HG03520 (cell line): ENCODE measurements around the gene TFDP2.
"Not testable (repeated sequence)": the region's sequence is repeated elsewhere in the genome, so short reads cannot be mapped to it uniquely, and the experiment has no call there.

Source experiments
- ATAC-seq: cut with Tn5 transposase; IDR thresholded peaks from one replicate; pipeline ENCODE4 v1.9.1; 2021; ENCODE audit warnings: mild to moderate bottlenecking, moderate library complexity; ENCODE audit not compliant: unreplicated experiment

The TFDP2 gene

DNA sequence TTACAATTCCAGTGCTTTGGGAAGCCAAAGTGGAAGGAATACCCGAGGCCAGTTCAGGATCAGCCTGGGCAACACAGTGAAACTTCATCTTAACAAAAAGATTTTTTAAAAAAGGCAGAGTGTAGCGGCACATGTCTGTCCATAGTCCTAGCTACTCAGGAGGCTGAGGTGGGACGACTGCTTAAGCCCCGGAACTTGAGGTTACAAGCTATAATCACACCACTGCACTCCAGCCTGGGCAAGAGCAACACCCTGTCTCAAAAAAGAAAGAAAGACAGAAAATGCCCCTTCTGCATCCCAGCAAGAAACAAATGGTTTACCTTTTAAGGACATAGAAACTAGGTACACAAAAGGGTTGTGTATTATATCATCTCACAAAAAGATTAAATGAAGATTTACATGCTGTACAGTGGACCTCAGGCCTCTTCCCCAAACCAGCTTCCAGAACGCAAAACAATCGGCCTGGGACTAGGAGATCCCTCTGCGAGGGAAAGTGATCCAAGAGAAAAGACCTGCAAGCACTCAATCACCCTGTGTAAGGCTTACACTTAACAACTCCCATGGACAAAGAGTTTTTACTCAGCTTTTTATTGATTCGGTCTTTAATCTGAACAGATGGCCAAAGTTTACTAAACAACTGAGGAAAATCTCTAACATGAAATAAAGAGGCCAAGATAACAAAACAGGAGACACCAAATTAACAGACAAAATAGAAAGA, 21.2 kb downstream of the TFDP2 start:
- ATAC-seq, result no peak

- no peak for ATAC-seq
Observed at GRCh38 chr3:142124243-142124642, 25.1 kb downstream of the TFDP2 start.

GRCh38 chr3:142120707-142121106, 28.6 kb downstream of the TFDP2 start:
- no peak for ATAC-seq

DNA sequence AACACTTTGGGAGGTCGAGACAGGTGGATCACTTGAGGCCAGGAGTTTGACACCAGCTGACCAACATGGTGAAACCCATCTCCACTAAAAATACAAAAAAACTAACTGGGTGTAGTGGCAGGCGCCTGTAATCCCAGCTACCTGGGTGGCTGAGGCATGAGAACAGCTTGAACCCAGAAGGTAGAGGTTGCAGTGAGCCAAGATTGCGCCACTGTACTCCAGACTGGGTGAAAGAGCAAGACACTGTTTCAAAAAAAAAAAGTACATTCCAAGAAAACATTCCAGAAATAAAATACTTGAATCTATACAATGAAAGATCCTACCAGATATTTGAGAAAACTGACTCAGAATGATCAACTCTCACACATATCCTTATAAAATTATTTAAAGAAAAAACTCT, 30.4 kb downstream of the TFDP2 start:
- no peak for ATAC-seq

GRCh38 chr3:142117056-142117851, 32.1 kb downstream of the TFDP2 start:
- no peak for ATAC-seq

DNA sequence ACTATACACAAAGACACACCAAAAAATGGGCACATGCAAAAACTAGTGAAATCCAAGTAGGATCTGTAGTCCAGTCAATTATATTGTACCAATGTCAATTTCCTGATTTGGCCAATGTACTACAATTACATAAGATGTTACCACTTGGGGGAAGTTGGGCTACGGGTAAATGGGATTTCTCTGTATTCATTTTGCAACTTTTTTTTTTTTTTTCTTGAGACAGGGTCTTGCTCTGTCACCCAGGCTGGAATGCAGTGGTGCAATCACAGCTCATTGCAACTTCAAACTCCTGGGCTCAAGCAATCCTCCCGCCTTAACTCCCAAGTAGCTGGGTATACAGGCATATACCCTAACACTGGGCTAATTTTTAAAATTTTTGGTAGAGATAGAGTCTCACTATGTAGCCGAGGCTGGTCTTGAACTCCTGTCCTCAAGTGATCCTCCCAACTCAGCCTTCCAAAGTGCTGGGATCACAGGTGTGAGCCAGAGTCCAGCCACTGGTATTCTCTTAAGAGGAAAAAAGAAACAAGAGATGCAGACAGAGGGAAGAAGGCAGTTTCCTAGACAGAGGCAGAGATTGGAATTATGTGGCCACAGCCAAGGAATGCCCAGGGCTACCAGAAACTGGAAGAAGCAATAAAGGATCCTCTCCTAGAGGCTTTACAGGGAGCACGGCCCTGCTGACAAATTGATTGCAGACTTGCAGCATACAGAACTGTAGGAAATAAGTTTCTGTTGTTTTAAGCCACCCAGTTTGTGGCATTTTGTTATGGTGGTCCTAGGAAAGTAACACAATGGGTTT, 33.3 kb downstream of the TFDP2 start:
- no peak for ATAC-seq

GRCh38 chr3:142112601-142113000, 36.7 kb downstream of the TFDP2 start:
- ATAC-seq, result no peak

DNA sequence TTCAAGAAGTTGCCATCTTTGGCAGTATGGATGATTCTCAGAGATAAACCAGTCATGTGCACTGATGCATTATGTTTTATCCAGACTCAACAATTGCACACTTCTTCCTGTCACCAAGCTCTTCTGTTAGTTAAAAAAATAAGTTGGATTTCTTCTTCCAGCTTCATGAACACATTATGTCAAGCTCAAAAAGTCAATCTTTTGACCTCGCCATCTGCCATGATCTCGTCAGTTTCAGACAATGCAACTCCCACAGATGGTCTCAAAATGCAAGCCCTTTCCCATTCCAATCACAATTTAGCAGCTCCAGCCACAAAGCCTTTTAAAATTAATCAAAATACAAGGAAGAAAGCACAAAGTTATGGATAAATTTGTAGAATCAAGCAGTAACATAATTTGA, 42.8 kb downstream of the TFDP2 start:
- ATAC-seq, result no peak

GRCh38 chr3:142105991-142106390, 43.4 kb downstream of the TFDP2 start:
- ATAC-seq, result no peak

- ATAC-seq, result no peak
Observed at GRCh38 chr3:142104763-142105162, 44.6 kb downstream of the TFDP2 start.

- ATAC-seq, result no peak
Observed at GRCh38 chr3:142098964-142099363, 50.4 kb downstream of the TFDP2 start.

DNA sequence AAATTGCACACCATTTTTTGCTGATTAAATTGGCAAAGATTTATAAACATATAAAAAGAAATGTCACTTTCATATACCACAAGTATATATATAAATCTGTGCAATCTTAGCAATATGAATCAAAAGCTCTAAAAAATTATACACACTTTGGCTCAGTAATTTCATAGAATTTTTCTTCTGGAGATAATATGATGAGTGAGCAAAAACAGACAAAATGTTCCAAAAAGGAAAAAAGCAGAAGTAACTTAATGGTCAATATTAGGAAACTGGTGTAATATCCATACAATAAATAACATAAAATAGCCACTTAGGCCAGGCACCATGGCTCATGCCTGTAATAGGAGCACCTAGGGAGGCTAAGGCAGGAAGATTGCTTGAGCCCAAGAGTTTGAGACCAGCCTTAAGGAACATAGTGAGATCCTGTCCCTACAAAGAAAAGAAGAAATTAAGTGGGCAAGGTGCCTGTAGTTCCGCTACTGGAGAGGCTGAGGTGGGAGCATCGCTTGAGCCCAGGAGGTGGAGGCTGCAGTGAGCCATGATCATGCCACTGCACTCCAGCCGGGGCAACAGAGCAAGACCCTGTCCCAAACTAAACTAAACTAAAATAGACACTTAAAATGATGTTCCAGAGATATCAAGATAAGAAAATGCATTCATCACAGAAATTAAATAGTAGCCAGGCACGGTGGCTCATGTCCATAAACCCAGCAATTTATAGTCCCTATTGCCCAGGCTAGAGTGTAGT, 52.1 kb downstream of the TFDP2 start:
- ATAC-seq, result no peak

GRCh38 chr3:142095841-142096240, 53.5 kb downstream of the TFDP2 start:
- ATAC-seq, result no peak

DNA sequence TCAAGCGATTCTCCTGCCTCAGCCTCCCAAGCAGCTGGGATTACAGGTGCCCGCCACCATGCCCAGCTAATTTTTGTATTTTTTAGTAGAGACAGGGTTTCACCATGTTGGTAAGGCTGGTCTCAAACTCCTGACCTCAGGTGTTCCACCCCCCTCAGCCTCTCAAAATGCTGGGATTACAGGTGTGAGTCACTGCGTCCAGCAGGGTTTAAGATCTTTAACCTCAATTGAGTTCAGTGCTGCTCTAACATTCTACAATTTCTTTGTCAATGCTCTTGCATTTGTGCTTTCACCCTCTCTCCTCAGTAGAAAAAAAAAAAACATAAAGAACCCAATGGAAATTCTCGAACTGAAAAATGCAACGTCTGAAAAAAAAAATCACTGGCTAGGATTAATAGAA, 60.4 kb downstream of the TFDP2 start:
- not testable (repeated sequence) for ATAC-seq

DNA sequence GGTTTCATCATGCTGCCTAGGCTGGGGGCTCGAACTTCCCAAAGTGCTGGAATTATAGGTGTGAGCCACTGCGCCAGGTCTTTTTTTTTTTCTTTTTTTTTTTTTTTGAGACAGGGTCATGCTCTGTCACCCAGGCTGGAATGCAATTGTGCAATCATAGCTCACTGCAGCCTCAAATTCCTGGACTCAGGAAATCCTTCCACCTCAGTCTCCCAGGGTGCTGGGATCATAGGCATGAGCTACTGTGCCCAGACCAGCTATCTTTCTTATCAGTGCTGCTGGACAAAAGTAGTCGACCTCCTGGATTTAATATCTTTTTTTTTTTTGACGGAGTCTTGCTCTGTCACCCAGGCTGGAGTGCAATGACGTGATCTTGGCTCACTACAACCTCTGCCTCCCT, 60.8 kb downstream of the TFDP2 start:
- no peak for ATAC-seq

DNA sequence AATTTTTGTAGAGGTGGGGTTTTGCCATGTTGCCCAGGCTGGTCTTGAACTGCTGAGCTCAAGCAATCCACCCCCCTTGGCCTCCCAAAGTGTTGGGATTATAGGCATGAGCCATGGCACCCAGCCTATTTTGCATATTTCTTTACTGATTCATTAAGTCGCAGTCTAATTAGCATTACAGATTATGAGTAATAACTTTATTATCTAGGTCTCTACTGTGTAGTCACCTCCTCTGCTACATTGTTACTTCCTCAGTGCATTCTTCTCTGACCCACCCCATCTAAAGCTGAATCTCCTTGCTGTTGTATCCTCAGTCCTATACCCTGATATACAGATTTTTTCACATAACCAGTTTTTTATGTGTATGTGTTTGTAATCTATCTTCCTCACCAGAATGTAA, 61.7 kb downstream of the TFDP2 start:
- ATAC-seq, result no peak

GRCh38 chr3:142086581-142087090, 62.7 kb downstream of the TFDP2 start:
- ATAC-seq, result no peak

GRCh38 chr3:142081178-142081577, 68.2 kb downstream of the TFDP2 start:
- no peak for ATAC-seq

GRCh38 chr3:142077859-142078500, 71.4 kb downstream of the TFDP2 start:
- ATAC-seq, result no peak

DNA sequence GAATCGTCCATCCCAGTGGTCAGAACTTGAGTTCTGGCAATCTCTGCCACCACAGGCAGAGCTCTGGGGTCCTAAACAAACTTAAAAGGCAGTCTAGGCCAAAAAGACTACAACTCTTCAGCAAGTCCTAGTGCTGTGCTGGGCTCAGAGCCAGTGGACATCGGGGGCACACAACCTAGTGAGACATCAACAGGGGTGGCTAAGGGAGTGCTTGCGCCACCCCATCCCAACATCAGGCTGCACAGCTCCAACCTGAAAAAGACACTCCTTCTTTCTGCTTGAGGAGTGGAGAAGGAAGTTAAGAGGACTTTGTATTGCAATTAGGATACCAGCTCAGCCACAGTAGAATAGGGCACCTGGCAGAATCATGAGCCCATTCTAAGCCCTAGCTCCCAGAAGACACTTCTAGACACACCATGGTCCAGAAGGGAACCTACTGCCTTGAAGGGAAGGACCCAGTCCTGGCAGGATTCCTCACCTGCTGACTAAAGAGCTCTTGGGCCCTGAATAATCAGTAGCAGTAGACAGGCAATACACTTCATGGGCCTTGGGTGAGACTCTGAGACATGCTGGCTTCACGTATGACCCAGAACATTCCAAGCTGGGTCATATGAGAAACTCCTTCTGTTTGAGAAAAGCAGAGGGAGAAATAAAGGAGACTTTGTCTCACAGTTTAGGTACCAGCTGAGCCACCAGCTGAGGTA, 72.0 kb downstream of the TFDP2 start:
- no peak for ATAC-seq
